GM12872 (cell line): Measurements from ENCODE around the gene NUDT9.

Source experiments
- CTCF ChIP-seq: IDR thresholded peaks from 3 replicates; pipeline ENCODE4 v1.5.1; 2011; ENCODE audit warnings: low read depth, mild to moderate bottlenecking, low read length, moderate library complexity; ENCODE audit not compliant: insufficient read depth

Gene NUDT9

GRCh38 chr4:87491436-87491835 lies 69.1 kb downstream of the NUDT9 start:
- no peak for TF ChIP-seq CTCF

- no peak for TF ChIP-seq CTCF
Measured at GRCh38 chr4:87493115-87493514, 70.7 kb downstream of the NUDT9 start.

- peak; percentile 58 for TF ChIP-seq CTCF
Measured at GRCh38 chr4:87497159-87497558, 74.8 kb downstream of the NUDT9 start.

- no peak for TF ChIP-seq CTCF
Measured at GRCh38 chr4:87497578-87497977, 75.2 kb downstream of the NUDT9 start.

- no peak for TF ChIP-seq CTCF
Measured at GRCh38 chr4:87498446-87498900, 76.1 kb downstream of the NUDT9 start.

- TF ChIP-seq CTCF, result no peak
Measured at GRCh38 chr4:87499403-87500091, 77.2 kb downstream of the NUDT9 start.

GRCh38 chr4:87500092-87500462 lies 77.7 kb downstream of the NUDT9 start:
- TF ChIP-seq CTCF, result no peak
